Calu3 (cell line): ENCODE measurements around the gene CCDC14. TPM values are rescaled to one million over a fixed set of nuclear protein-coding genes. Genes with fewer than 3 reads are reported as not detected.
A peak's percentile ranks its signal among the peaks of the same experiment; 100 is the strongest.
"Not testable (repeated sequence)": the region's sequence is repeated elsewhere in the genome, so short reads cannot be mapped to it uniquely, and the experiment has no call there.

Source experiments
- BruUV-seq: library from RNA; stranded (reverse); fragments of 400-500 nt; replicated peaks from 2 replicates; lab custom pipeline; 2021; lab: Mats Ljungman, UMichigan
- CTCF ChIA-PET: fragments of 300-600 bp; sonication (Branson Sonifier 250); formaldehyde crosslinking; loops from one replicate; lab custom pipeline; 2022; ENCODE audit warnings: antibody characterized with exemption; lab: Charles Lee
- DNase-seq: peaks from one replicate; pipeline ENCODE4 v3.0.0; 2022
- H3K27ac Mint-ChIP-seq: one replicate; pipeline ENCODE4 v1.8.0; 2022; ENCODE audit warnings: mixed read lengths; ENCODE audit not compliant: unreplicated experiment
- H3K27me3 Mint-ChIP-seq: one replicate; pipeline ENCODE4 v1.8.0; 2022; ENCODE audit warnings: mixed read lengths; ENCODE audit not compliant: unreplicated experiment
- H3K36me3 Mint-ChIP-seq: one replicate; pipeline ENCODE4 v1.8.0; 2022; ENCODE audit warnings: mild to moderate bottlenecking, moderate library complexity, mixed read lengths; ENCODE audit not compliant: insufficient read depth, unreplicated experiment
- H3K4me1 Mint-ChIP-seq: one replicate; pipeline ENCODE4 v1.8.0; 2022; ENCODE audit warnings: mild to moderate bottlenecking, low read depth, mixed read lengths; ENCODE audit not compliant: unreplicated experiment
- H3K4me3 Mint-ChIP-seq: one replicate; pipeline ENCODE4 v1.8.0; 2022; ENCODE audit warnings: mild to moderate bottlenecking, low read depth, moderate library complexity, mixed read lengths; ENCODE audit not compliant: unreplicated experiment
- H3K9me3 Mint-ChIP-seq: one replicate; pipeline ENCODE4 v1.8.0; 2022; ENCODE audit warnings: low read depth, mixed read lengths; ENCODE audit not compliant: unreplicated experiment
- intact Hi-C: fragments of 100-400 bp; cut with micrococcal nuclease; formaldehyde crosslinking; loops from one replicate; pipeline ENCODE4 v1.10.0; 2022; ENCODE audit not compliant: unreplicated experiment
- total RNA-seq: library from RNA; stranded (reverse); gene quantifications from 2 replicates; pipeline ENCODE4 v1.2.3, GENCODE V29; 2022
- TF ChIP-seq, protein P1 (sequence below): fragments of 200-600 bp; IDR thresholded peaks from one replicate; pipeline ENCODE4 v1.8.0; 2022; ENCODE audit warnings: antibody characterized with exemption; ENCODE audit not compliant: unreplicated experiment

The CCDC14 gene
- total RNA-seq, 1 experiment from 2014 or later, result 60.6 TPM

DNA sequence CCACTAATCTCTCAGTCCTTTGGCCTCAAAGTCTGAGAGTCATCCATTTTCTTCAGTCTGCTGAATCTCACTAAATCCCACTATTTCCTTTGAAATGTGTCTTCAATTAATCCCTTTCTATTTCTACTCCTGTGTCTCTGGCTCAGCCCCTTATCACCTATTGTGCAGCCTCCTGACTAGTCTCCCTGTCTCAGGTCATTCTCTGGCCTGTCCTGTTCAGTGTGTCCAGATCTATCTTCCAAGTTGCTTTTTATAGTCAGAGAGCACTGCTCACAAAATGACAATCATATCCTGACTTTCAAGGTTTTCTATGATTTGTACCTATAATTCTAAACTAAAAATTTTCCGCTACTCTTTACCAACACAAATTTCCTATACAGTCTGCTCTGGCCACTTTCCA lies 23.3 kb upstream of the CCDC14 start:
- no peaks in the 10 kb centered on the region for H3K9me3 Mint-ChIP-seq
- no peak for DNase-seq
- CTCF ChIA-PET, result no interaction called here
- no peak overlapping the region for H3K4me3 Mint-ChIP-seq
- BruUV-seq, result no TSS peak
- intact Hi-C loops, result no loop called here
- peaks cover 72% of the 10 kb centered on the region for H3K27me3 Mint-ChIP-seq
- no peak overlapping the region for H3K27ac Mint-ChIP-seq
- TF ChIP-seq, protein P1, sequence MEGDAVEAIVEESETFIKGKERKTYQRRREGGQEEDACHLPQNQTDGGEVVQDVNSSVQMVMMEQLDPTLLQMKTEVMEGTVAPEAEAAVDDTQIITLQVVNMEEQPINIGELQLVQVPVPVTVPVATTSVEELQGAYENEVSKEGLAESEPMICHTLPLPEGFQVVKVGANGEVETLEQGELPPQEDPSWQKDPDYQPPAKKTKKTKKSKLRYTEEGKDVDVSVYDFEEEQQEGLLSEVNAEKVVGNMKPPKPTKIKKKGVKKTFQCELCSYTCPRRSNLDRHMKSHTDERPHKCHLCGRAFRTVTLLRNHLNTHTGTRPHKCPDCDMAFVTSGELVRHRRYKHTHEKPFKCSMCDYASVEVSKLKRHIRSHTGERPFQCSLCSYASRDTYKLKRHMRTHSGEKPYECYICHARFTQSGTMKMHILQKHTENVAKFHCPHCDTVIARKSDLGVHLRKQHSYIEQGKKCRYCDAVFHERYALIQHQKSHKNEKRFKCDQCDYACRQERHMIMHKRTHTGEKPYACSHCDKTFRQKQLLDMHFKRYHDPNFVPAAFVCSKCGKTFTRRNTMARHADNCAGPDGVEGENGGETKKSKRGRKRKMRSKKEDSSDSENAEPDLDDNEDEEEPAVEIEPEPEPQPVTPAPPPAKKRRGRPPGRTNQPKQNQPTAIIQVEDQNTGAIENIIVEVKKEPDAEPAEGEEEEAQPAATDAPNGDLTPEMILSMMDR, result no peak
- H3K36me3 Mint-ChIP-seq, result no peaks in the 10 kb centered on the region
- H3K4me1 Mint-ChIP-seq, result no peaks in the 10 kb centered on the region

DNA sequence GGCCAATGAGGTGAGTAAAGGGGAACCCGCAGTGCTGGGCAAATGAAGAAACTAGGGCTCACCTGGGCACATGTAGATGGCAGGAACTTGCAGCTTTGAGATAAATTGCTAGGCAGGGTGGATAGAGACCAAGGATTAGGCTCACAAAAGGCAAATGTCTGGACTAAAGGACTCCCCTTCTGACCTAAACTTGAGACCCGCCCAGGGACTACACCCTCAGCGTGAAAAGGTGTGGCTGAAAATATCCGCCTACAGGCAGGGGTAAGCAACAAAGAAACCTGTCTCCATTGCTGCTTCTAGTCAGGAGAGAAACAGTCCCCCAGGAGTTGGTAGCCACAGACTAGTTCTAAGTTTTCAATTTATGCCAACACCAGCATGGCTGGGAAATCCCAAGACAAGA lies 20.3 kb upstream of the CCDC14 start:
- intact Hi-C loops, BruUV-seq, H3K36me3 Mint-ChIP-seq, CTCF ChIA-PET, H3K4me3 Mint-ChIP-seq, H3K9me3 Mint-ChIP-seq, DNase-seq, H3K27ac Mint-ChIP-seq, H3K4me1 Mint-ChIP-seq: not testable (repeated sequence)
- peaks cover 45% of the 10 kb centered on the region for H3K27me3 Mint-ChIP-seq

DNA sequence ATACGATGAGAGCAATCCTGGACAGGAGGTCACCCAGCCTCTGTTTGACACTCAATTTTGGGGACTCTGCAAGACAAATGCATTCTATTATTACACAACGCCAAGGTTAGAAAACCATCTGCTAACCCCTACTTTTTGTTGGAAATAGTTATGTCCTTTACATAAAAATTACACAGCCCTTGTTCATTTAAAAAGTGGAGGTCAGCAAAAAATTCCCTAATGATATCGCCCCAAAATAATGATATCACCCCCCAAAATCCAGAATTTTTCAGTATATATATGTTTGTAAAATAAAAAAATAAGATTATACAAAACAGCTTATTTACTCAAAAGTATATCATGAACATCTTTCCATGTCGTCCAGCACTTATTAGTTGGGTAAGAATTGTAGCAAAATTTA lies 19.5 kb upstream of the CCDC14 start:
- Mint-ChIP-seq H3K4me3 (no peak overlapping the region), H3K4me1 (no peaks in the 10 kb centered on the region), H3K9me3 (no peaks in the 10 kb centered on the region), H3K36me3 (no peaks in the 10 kb centered on the region), H3K27ac (no peak overlapping the region), H3K27me3 (peaks cover 45% of the 10 kb centered on the region)
- intact Hi-C loops, result no loop called here
- CTCF ChIA-PET, result interaction anchor here (0.5 to 1.1 kb wide), 2 partner anchors 162 to 231 kb away, joined by 3 to 4 read pairs; no protein-coding TSS in a partner anchor
- no TSS peak for BruUV-seq
- no peak for DNase-seq
- TF ChIP-seq, protein P1, result no peak

DNA sequence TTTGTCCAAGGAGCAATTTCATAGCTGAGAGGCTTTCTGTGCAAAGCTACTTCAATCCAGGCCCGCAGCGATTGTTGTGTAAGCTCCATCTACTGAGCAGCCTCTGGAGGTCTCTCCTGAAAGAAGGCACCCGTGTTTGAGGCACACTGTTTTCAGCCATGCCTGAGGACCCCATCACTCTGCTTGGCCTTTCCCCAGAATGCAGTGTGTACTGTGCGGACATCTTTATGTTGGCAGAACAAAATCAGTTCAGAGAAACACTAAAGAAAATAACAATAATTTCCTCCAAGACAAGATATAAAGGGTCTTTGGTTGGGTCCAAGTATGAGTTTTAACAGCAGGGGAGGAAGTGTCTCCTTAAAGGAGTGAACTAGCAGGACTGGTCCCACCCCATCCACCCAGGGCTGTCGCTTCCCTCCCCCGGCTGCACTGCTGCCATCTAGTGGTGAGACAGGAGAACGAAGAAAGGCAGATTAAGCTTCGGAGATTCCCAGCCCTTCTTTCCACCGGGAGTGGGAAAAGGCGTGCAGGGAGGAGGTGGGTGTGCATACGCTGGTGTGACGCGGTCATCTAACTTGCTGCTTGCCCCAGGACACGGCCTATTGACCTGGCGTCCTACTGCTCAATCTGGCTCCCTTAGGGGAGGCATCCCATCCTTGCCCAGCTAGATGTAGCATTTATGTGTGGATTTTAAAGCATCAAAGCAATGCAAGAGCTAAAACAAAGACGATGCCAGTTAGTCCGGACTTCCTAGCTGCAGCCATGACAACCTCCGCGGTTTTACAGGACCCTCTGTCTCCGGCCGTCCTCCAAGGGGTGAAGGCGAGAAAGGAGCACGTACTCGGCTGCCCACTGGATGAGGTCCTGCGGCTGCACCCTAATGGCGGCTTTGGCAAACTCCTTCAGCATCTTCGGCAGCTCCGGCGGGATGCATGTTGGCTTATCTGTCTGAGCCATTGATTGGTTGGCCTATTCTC lies 18.8 kb upstream of the CCDC14 start:
- DNase-seq, result peak; percentile 24
- BruUV-seq, H3K9me3 Mint-ChIP-seq, H3K4me1 Mint-ChIP-seq, H3K4me3 Mint-ChIP-seq, H3K27ac Mint-ChIP-seq, H3K36me3 Mint-ChIP-seq, intact Hi-C loops: not testable (repeated sequence)
- TF ChIP-seq, protein P1, result peak; percentile 46
- H3K27me3 Mint-ChIP-seq, result peaks cover 40% of the 10 kb centered on the region
- CTCF ChIA-PET, result interaction anchor here (0.5 to 1.1 kb wide), 2 partner anchors 161 to 230 kb away, joined by 3 to 4 read pairs; no protein-coding TSS in a partner anchor

DNA sequence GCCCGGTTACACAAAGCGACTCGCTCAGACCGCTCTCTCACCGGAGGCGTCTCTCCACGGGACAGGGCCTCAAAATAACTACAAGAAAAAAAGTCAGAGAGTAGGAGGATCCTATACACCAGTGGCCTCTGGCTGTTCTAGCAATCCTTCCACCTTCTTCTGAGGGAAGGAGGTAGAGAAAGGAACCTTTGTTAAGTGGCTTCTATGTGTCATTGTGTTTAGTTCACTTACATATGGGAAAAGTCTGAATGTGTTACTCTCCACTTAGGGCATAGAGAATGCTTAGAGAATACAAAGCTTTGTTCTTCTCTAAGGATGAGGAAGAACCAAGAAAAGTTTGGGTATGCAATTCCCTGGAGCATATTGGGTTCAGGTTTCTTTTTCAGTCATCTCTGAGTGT lies 15.9 kb upstream of the CCDC14 start:
- not testable (repeated sequence) for DNase-seq

DNA sequence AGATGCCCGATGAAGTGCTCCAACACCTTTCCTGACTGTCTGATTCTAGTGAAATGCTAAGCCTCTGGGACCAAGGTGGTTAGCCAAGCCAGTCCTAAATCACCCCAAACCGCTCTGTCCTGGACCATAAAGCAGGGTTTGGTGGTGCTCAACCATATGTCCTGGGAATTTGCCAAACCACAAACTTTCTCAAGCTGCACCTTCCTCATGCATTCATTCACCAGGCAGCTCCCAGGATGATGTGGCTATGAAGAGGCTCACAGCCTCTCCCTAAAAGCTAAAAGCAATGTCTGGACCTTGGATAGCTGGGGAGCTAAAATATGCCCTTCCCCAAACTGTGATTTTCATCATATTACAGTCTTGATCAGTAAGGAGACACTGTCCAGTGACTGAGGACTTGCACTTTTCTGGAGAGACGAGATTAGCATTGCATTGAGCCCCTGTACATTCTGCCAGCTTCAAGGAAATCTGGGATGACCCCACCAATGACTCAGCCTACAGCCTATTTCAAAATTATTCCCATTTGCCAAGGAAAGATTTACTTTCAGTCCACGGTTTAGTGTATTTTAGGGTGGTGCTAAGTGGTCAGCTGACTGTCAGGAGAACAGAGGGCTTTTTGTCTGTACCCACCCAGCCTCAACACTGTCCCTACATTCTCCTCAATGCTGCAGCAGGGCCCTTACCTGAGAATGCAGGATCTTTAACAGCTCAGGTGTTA lies 15.3 kb upstream of the CCDC14 start:
- peaks cover 31% of the 10 kb centered on the region for H3K27me3 Mint-ChIP-seq
- H3K27ac Mint-ChIP-seq, BruUV-seq: not testable (repeated sequence)

More for the DNA sequence above, 15.9 kb upstream of the CCDC14 start:
- intact Hi-C loops, CTCF ChIA-PET, H3K9me3 Mint-ChIP-seq, BruUV-seq, H3K27ac Mint-ChIP-seq, H3K4me3 Mint-ChIP-seq, H3K36me3 Mint-ChIP-seq, H3K4me1 Mint-ChIP-seq: not testable (repeated sequence)
- H3K27me3 Mint-ChIP-seq, result peaks cover 27% of the 10 kb centered on the region

DNA sequence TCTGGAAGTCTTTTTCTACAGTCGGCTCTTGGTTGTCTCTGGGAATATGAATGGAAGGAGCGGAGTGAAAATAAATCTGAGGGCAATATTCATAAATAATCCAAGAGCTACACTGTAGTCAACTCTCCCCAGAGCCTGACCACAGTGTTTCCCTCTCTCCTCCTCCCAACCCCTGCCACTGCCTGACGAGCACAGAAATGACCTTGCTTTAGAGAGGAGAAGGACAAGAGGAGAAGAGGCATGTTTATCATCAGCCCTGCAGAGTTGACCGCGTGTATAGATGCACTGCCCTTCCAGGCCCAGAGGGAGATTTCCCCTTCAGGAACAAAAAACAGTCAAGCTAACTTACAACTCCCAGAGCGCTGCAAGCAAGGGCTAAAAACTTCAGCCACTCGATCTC lies 14.0 kb upstream of the CCDC14 start:
- H3K27me3 Mint-ChIP-seq, result peaks cover 31% of the 10 kb centered on the region
- H3K9me3 Mint-ChIP-seq, BruUV-seq, DNase-seq, intact Hi-C loops, CTCF ChIA-PET, H3K4me3 Mint-ChIP-seq, H3K36me3 Mint-ChIP-seq, H3K4me1 Mint-ChIP-seq, H3K27ac Mint-ChIP-seq: not testable (repeated sequence)

More for the DNA sequence above, 15.3 kb upstream of the CCDC14 start:
- peak; percentile 8 for DNase-seq
- H3K9me3 Mint-ChIP-seq, H3K4me3 Mint-ChIP-seq, intact Hi-C loops, CTCF ChIA-PET, H3K4me1 Mint-ChIP-seq, H3K36me3 Mint-ChIP-seq: not testable (repeated sequence)
